Activated CD8-positive, alpha-beta memory T cell treated with anti-CD3 and anti-CD28 coated beads for 4 hours (primary cell): ENCODE data around the gene UTY.

Experiments used
- DNase-seq, 2 donors: peaks; one replicate each; pipeline ENCODE4 v3.0.0-alpha.2; 2020; ENCODE audit warnings: low read depth in 2 of 2

Gene UTY

DNA sequence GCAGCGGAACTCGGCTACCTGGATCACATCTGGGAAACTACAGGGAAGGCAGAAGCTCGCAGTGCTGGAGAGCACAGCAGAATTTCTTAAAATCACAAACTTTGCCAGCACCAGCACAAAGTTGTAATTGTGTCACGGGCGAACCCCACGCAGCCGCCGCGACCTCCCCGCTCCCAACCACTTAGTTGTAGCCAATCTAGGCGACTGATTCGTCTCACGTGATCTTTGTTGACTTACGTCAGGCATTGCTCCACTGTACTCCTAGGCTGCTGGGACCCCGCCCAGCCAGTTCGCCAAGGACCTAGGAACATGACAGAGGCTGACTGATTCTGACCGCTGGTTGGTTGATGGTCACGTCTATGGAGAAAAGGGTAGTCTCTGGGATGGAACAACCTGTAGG lies at the start of gene UTY:
Gene UTY (minus strand): TSS at position 206 of the 400 bp plus-strand sequence. CDS start 368 bp downstream, outside the sequence.
- peak in 1 of 2 donors; percentile 43 for DNase-seq

DNA sequence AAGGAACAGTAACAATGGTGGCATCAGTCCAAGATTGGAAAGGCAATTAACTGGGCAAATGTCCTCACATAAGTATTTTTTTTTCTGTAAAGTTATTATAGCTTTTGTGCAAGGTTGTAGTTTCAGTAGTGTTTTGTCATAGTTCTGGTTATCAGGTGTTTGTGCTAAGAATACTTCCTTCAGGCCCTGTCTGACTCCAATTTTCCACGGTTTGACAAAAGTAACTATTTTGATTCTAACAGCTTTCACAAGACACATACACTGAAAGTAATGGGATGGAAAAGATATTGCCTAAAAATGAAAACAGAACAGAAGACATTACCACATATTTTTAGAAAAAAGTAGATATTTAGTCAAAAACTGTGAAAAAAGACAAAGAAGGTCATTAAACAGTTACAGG lies 40.6 kb upstream of the UTY start:
- DNase-seq: no peak

DNA sequence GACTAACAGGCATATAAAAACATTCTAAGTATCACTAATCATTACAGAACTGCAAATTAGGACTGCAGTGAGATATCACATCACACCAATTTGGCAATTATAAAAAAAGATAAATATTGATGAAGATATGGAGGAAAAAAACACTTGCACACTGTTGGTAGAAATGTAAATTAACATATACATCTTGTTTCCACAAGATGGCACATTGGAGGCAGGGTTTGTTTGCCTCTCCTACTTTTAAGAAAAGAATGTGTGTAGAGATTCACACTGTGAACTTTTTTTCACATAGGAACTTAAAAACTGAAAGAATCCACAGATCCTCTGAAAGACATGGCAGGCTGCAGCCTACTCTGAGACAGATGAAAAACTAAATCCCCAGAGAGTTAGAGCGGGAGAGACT lies 21.4 kb upstream of the UTY start:
- no peak for DNase-seq

DNA sequence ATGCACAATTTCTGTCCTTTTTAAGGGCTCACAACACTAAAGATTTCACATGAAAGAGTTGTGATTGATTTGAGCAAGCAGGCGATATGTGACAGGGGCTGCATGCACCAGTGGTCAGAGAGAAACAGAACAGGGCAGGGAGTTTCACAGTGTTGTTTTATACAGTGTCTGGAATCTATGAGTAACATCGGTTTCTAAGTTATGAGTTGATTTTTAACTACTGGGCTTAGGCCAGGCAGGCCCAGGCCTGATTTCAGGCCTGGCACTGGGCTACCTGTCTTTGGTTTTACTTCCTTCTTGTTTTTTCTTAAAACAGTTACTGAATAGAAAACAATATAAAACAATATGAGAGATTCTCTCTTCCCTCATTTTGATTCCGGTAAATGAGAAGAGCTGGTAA lies 13.9 kb upstream of the UTY start:
- DNase-seq: no peak

DNA sequence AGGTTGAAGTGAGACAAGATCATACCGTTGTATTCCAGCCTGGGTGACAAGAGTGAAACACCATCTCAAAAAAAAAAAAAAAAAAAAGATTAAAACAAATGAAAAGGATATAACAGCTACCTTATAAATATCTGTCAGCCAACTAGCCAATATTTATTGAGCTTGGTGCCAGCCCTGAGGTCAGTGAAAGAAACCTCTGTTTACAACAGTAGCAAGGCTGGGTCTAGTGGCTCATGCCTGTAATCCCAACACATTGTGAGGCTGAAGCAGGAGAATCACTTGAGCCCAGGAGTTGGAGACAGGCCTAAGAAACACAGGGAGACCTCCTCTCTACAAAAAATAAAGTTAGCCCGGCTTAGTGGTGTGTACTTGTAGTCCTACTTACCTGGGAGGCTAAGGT lies 12.6 kb upstream of the UTY start:
- DNase-seq: no peak

DNA sequence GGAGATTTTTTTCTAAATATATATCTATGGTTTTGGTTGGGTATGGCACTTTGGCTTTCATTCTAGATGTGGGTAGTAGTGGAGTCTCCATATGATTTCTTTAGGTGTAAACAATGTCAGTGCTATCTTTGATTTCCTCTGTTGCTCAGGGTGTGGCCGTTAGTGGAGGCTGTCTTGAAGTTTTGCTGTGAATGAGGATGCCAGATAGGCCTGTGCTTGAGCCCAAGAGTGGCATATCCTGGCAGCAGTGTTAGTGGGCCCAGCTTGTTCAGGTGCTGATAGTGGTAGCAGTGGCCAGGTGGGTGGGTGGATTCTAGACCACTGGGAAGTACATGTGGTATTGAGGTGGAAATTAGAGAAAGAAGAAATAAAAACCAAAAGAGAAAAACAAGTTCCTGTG lies 8.9 kb upstream of the UTY start:
- DNase-seq: no peak

DNA sequence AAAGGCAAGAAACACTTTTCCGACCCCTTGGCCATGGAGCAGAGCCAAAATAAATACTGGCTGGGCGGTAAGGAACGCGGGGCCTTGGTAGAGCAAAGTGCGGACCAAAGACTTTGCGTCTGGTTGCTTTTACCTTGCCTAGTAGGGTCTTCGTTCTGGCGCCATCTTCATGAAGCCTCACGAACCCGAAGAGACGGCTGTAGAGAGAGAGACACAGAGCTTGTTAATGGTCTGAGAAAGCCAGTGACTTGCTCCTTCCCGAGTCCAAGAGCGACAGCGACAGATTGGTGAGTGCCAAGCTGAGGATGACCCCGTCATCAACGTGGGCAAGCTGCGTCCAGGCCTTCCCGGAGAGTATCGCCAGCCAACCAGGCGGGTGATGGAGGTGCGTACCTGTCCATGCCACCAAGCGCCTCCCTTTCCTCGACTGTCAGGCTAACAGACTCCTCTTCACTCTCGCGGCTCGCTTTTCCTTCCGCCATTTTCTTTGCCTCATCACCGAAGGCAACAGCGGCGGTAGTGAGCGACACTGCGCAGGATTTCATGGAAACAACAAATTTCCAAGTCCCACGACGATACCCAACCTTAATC lies 617 bp downstream of the UTY start:
- DNase-seq: peak in 1 of 2 donors; percentile 24

DNA sequence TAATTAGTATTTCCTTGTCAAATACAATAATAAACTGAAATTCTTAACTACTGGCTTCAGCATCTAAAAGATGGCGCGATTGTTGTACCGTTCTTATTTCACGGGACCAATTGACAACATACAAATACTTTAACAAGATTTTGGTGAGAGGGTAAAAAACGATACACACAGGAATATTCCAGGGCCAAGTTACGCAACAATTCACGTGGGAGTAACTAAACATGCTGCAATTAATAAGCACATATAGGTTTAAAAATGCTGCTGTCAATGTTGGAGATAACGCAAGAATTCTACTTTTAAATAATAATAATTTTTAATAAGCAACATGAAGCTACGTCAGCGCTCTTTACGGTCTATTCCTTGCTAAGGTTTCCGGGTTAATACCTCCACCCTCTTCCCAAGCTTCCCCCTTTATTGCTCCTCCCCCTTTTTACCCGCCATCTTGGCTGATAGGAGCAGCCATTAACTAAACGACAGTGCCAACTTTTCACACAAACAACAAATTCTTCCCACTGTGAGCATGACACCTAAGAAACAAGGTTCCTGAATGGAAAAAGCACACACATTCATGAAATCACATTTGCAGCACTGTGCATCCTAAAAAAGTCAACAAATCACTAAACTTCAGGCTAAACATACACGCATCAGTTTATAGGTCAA lies 1.6 kb downstream of the UTY start:
- DNase-seq: peak in 1 of 2 donors; percentile 13

DNA sequence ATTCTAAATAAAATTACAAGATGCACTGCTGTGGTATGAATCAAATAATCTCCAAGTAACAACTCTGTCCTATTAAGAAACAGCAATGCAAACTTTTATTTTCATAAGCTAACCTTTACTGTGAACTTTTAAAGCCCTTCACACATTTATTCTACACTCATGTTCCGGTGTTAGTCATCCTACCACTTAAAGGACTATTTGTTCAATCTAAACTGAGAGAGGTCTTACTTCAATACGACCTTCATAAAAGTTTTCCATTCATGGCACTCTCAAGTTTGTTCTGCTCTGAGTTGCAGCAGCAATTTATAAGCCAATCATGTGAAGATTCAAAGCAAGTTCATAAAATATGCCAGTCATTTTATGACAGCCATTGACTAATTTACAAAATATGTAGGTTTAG lies 4.8 kb downstream of the UTY start:
- no peak for DNase-seq

DNA sequence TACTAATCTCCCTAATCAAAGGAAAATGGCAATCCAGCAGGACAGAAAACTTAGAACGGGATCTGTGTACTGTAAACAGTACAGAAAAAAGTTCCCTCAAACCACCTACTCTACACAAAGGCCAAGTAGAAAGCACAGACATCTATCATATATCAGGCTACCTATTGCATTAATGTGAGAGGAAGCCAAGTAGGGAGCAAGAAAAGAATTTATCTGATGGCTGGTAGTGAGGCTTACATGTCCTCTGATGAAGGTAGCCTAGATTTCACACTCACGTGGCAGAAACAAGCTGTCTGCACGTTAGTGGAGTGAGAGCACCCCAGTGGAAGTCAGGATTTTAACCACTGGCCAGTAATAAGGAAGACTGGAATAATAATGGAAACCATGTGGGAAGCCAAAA lies 28.3 kb downstream of the UTY start:
- DNase-seq: no peak

DNA sequence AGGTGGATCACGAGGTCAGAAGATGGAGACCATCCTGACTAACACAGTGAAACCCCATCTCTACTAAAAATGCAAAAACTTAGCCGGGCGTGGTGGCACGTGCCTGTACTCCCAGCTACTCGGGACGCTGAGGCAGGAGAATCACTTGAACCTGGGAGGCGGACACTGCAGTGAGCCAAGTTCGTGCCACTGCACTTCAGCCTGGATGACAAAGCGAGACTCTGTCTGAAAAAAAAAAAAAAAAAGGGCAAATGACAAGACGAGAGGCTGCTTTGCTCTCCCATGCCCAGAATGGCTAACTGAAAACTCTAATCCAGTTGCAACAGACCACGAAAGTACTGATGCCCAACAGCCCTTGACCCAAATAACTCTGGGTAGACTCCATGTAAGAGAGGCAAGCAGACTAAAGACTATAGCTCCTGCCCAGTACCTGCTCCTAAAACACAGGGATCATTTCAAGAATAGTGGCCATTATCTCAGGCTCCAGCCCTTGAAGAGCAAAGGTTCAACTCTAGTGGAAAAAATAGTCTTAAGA lies 29.2 kb downstream of the UTY start:
- no peak for DNase-seq

DNA sequence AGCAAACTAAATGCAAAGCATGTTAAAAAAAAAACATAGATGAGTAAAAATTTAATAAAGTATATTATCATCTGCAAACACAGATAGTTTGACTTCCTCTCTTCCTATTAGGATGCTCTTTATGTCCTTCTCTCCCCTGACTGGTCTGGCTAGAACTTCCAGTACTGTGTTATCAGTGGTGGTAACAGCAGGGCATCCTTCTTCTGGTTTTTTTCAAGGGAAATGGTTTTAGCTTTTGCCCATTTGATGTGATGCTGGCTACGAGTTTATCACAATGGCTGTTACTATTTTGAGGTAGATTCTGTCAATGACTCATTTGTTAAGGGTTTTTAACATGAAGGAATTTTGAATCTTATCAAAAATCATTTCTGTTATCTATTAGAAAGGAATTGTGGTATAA lies 34.3 kb downstream of the UTY start:
- no peak for DNase-seq

DNA sequence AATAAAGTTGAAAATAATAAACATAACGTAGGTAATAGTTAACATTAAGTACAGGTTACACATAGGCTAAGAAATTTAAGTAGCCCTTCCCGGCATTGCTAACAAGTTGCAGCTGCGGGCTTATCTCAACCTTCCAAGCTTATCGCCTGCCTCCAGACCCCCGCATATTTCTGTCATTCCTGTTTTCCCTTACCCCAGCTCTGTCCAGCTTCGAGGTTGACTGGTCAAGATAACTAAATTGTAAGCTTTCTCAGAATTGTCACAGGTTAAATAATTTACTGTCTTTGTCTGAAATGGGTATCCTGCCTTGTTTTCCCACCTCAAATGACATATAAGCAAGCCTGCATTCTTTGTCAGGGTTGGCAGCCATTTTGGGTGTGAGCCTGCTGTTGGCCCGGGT lies 36.7 kb downstream of the UTY start:
- DNase-seq: no peak

DNA sequence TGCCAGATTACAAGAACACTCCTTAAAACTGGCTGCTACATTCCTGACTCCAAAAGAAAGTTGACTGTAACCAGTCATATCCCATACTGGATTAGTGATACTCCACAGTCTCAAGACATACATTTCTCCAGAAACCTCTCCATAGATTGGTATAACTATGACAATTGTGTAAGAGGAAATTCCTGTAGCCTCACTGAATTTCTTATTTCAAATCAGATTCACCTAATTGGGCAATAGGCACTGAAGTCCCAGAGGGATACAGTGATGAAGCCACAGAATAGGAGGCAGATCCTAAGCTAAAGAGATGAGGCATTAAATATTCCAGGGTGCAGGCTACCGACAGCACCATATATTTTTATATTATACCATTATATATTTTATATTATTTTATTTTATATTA lies 39.0 kb downstream of the UTY start:
- no peak for DNase-seq

DNA sequence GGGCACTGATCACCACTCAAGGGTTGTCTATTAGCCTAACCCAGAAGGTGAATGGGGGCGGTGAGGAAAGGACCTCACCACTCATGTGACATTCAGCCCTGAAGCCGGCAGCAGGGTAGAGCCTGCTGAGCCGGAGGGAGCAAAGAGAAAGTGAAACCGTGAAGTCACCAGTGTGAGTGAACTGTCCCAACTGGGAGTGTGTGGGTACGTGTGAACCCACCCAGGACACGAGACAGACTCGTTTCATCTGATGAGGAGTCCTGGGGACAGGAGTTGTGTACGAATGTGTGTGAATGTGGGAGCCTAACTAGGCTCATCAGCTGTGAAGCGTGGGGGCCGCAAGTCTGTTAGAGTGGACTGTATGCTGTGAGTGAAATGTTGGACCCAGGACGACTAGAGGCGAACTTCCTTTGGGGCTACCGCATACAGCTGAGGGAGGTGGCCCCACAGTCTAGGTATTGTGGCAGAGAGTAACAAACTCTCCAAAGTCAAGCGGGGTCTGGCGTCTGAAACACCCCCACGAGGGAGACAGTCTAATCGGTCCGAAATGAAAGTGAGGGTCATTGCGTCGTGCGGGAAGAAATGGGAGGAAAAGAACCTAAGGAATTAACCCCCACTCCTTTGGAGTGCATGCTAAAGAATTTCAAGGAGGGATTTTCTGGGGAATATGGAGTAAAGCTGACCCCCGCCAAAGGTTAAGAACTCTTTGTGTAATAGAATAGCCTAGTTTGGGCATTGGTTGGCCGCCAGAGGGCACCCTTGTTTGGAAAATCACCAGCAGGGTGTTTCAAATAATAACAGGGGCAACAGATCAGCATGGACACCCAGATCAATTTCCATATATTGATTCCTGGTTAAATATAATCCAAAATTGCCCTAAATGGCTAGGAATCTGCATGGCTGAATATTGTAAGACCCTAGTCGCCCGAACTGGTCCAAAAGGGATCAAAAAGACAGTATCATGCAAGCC lies 43.6 kb downstream of the UTY start:
- DNase-seq: peak in 1 of 2 donors; percentile 28

DNA sequence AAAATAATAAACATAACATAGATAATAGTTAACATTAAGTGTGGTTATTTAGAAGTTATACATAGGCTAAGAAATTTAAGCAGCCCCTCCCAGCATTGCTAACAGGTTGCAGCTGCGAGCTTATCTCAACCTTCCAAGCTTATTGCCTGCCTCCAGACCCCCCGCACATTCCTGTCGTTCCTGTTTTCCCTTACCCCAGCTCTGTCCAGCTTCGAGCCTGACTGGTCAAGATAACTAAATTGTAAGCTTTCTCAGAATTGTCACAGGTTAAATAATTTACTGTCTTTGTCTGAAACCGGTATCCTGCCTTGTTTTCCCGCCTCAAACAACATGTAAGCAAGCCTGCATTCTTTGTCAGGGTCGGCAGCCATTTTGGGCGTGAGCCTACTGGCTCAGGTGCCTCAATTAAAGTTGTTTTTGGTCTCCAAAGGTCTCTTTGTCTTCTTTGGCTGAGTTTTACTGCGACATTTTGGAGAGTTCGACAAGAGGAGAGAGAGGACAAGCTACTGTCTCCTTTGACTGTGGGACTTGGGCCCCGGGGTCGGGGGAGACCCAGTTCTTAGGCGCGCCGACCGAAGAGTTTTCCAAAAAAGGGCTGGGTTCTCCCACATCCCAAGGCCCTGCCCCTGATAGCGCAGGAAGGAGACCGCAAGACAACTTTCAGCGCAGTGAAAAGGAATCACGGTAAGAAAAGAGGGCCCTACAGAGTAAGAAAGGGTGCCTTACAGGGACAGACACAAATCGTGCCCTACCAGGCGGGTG lies 44.4 kb downstream of the UTY start:
- DNase-seq: no peak

DNA sequence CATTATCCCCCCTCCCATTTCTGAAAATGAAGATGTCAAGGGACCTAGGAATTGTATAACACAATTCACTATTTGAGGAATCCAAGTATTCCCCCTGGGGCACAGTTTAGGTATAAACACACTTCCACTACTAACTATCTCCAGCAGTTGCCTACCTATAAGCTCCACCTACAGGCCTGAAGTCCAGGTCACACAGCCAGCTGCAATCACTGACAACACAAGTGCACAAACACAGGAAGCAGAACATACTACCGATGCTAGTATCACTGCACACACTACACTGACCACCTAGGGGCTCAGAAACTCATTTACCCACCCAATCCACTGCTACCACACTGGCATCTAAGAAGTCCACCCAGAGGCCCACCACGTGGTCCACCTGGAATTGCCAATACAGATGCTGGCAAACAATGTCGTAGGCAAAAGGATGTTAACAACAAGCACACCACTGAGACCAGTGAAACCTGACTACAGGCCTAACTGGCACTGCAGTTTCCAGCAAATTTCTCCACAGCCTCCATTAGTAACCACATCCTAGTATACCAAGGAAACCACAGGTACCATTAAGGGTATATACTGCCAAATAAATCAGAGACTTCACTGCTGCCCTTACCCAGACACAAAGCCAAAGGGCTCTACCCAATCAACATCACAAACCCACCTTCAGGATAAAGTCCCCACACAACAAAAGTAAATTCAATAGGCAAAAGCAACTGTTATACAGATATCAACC lies 47.4 kb downstream of the UTY start:
- DNase-seq: no peak

DNA sequence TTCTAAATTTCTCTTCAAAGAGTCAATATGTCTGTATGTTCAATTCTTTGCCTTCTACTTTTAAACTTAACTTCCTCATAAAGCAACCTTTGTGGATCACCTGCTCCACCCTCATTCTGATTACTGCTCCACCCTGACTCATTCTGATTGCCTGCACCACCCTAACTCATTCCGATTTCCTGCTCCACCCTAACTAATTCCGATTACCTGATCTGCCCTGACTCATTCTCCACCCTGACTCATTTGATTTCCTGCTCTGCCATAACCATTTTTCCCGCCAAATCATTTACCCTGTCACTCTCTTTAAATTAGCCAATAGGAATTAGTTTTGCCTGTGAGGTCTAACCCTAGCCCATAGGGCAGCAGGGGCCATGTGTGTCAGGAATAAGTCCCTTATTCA lies 50.3 kb downstream of the UTY start:
- DNase-seq: no peak

DNA sequence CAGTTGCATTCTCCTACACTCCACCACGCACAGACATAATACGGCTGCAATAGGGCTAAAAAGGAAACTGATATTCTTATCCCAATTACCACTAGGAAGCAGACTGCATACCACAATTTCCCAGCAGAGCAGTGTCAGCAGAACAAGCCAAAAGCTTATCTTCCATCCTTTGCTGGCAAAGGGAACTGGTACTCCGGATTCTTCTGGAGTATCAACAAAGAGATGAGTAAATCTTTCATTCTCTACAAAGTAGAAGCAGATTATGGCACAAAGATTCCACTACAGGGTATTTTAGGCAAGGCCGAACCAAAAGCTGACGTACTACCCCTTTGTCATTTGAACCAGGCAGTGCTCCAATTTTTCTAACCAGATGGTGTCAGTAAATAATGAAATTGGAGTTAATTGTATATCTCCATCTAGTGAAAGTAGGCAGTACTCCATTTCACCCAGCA lies 56.5 kb downstream of the UTY start:
- no peak for DNase-seq

DNA sequence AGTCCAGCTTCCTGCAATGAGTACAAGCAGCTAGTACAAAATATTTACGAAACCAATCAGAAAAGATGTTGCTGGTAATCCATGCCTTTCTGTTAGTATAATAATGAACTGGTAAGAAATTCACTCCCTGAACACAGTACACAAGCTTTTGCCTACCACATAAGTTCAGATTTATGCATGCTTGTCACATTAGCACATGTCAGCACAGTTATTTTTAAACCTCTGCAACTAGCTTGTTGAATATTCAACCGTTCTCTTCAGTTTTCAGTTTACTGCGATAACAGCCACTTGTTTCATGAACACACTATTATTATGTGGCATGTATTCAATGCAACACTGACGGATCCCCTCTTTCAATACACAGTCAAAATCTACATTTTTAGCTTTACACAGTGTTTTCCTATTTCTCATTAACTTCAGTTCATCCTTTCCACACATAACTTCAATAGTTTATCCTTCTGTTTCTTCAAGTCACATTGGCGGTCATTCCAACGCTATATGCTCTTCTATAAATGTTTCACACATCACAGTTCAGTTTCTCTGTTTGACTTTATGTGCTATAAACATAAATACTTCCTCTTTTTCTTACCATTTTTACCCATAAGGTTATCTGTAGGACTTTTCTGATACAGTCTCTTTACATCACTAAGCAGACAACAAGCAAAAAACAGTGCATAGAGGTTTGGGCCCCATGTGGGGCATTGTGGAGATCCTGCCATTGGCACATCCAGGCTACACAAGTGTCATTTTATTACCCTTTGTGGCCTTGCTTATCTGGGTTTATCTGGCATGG lies 62.8 kb downstream of the UTY start:
- no peak for DNase-seq
